H1 (cell line): ENCODE data around the gene RGS9. TPM values are rescaled to one million over a fixed set of nuclear protein-coding genes. Genes with fewer than 3 reads are reported as not detected.

Source experiments
- CTCF ChIA-PET: fragments of 300-600 bp; sonication (Branson Sonifier 250); formaldehyde crosslinking; loops from one replicate; lab custom pipeline; 2021; ENCODE audit not compliant: partially characterized antibody; lab: Charles Lee
- POLR2A ChIA-PET: fragments of 300-600 bp; sonication (Branson Sonifier 250); formaldehyde crosslinking; loops from one replicate; lab custom pipeline; 2021; ENCODE audit warnings: inconsistent platforms; ENCODE audit not compliant: partially characterized antibody; lab: Charles Lee
- DNase-seq, 2 experiments: peaks; one replicate each; pipeline versions ENCODE4 v3.0.0 to v3.0.0-alpha.2; 2010 to 2022; ENCODE audit warnings: low spot score in 2 of 2, low read depth in 1 of 2, mixed read lengths in 1 of 2
- FAIRE-seq: peaks from 2 replicates; lab custom pipeline; 2011; peaks lifted over from hg19 to GRCh38; lab: Jason Lieb, UNC
- H2AFZ ChIP-seq: 2 replicates; pipeline ENCODE4 v1.8.1; 2012; ENCODE audit warnings: low read length, inconsistent platforms
- H2AK5ac ChIP-seq: 2 replicates; pipeline ENCODE4 v1.6.1; 2013; ENCODE audit warnings: low read depth, low read length
- H2BK120ac ChIP-seq: replicated peaks from 2 replicates; pipeline ENCODE3; 2013; ENCODE audit warnings: low read depth, low read length, inconsistent platforms
- H2BK12ac ChIP-seq: 2 replicates; pipeline ENCODE4 v1.6.1; 2013; ENCODE audit warnings: low read depth, low read length
- H2BK15ac ChIP-seq: 2 replicates; pipeline ENCODE4 v1.6.1; 2013; ENCODE audit warnings: low read length
- H2BK20ac ChIP-seq: 2 replicates; pipeline ENCODE4 v1.6.1; 2013; ENCODE audit warnings: low read length
- H2BK5ac ChIP-seq: 2 replicates; pipeline ENCODE4 v1.6.1; 2013; ENCODE audit warnings: low read depth, low read length
- H3K14ac ChIP-seq: 2 replicates; pipeline ENCODE4 v1.6.1; 2013; ENCODE audit warnings: inconsistent platforms; ENCODE audit not compliant: insufficient read length
- H3K18ac ChIP-seq: 2 replicates; pipeline ENCODE4 v1.6.1; 2013; ENCODE audit warnings: low read length; ENCODE audit errors: extremely low read depth
- H3K23ac ChIP-seq: 2 replicates; pipeline ENCODE4 v1.6.1; 2013; ENCODE audit warnings: inconsistent platforms; ENCODE audit not compliant: insufficient read length
- H3K23me2 ChIP-seq: 2 replicates; pipeline ENCODE4 v1.6.1; 2013; ENCODE audit warnings: low read depth, low read length
- H3K27ac ChIP-seq: 2 replicates; pipeline ENCODE4 v1.6.1; 2011; ENCODE audit warnings: low read depth, low read length, inconsistent platforms
- H3K27me3 ChIP-seq, 4 experiments: replicated peaks in 1 of 4; 1 replicate in 1 of 4; 2 replicates in 3 of 4; pipeline versions ENCODE4 v1.6.1 to v1.8.1; 2011 to 2013; ENCODE audit warnings: low read length in 3 of 4, mild to moderate bottlenecking in 3 of 4, inconsistent platforms in 2 of 4, mixed read lengths in 2 of 4, moderate library complexity in 1 of 4; ENCODE audit not compliant: control insufficient read depth in 3 of 4, insufficient read depth in 3 of 4; ENCODE audit errors: extremely low read depth in 1 of 4
- H3K36me3 ChIP-seq, 4 experiments: 2 replicates each; pipeline versions ENCODE4 v1.6.1 to v1.8.1; 2011 to 2013; ENCODE audit warnings: mild to moderate bottlenecking in 4 of 4, low read length in 3 of 4, moderate library complexity in 2 of 4, control low read depth in 1 of 4, inconsistent platforms in 1 of 4; ENCODE audit not compliant: insufficient read depth in 4 of 4, control insufficient read depth in 2 of 4
- H3K4ac ChIP-seq: replicated peaks from 2 replicates; pipeline ENCODE3; 2013; ENCODE audit warnings: low read length, low read depth, mixed read lengths, inconsistent platforms; ENCODE audit not compliant: insufficient read length
- H3K4me1 ChIP-seq, 4 experiments: replicated peaks in 1 of 4; 1 replicate in 1 of 4; 2 replicates in 3 of 4; pipeline versions ENCODE4 v1.6.1 to v1.8.1; 2011 to 2013; ENCODE audit warnings: low read length in 3 of 4, inconsistent platforms in 2 of 4, mixed read lengths in 1 of 4; ENCODE audit not compliant: insufficient read depth in 4 of 4, control insufficient read depth in 3 of 4
- H3K4me2 ChIP-seq, 2 experiments: 2 replicates each; pipeline versions ENCODE4 v1.6.1 to v1.8.1; 2011 to 2013; ENCODE audit warnings: low read depth in 2 of 2, low read length in 2 of 2, control low read depth in 1 of 2, inconsistent platforms in 1 of 2, mild to moderate bottlenecking in 1 of 2; ENCODE audit not compliant: insufficient read depth in 1 of 2
- H3K4me3 ChIP-seq, 4 experiments: fragments of 200-600, 300-600 bp in 1 of 4; sonication (generic), shearing (Covaris generic), sonication (Bioruptor Twin) in 1 of 4; 2 replicates each; pipeline versions ENCODE4 v1.5.1 to v1.8.1; 2011 to 2016; ENCODE audit warnings: low read length in 4 of 4, low read depth in 3 of 4, control low read depth in 2 of 4, inconsistent platforms in 2 of 4, mild to moderate bottlenecking in 2 of 4, mixed read lengths in 1 of 4, moderate library complexity in 1 of 4; ENCODE audit not compliant: insufficient read depth in 2 of 4; ENCODE audit errors: extremely low read depth in 1 of 4
- H3K56ac ChIP-seq: replicated peaks from 2 replicates; pipeline ENCODE3; 2013; ENCODE audit warnings: low read depth, mild to moderate bottlenecking, mixed read lengths, low read length, inconsistent platforms; ENCODE audit not compliant: insufficient read length
- H3K79me1 ChIP-seq: 2 replicates; pipeline ENCODE4 v1.6.1; 2013; ENCODE audit warnings: low read depth, low read length, control low read depth
- H3K79me2 ChIP-seq, 2 experiments: 2 replicates each; pipeline versions ENCODE4 v1.6.1 to v1.8.1; 2012 to 2013; ENCODE audit warnings: low read length in 2 of 2, mild to moderate bottlenecking in 2 of 2, inconsistent platforms in 1 of 2; ENCODE audit not compliant: insufficient read depth in 2 of 2, control insufficient read depth in 1 of 2
- H3K9ac ChIP-seq, 4 experiments: replicated peaks in 1 of 4; 1 replicate in 1 of 4; 2 replicates in 3 of 4; pipeline versions ENCODE4 v1.6.1 to v1.8.1; 2011 to 2013; ENCODE audit warnings: low read depth in 3 of 4, low read length in 3 of 4, control low read depth in 2 of 4, mild to moderate bottlenecking in 2 of 4, moderate library complexity in 2 of 4, inconsistent platforms in 1 of 4; ENCODE audit errors: extremely low read depth in 1 of 4
- H3K9me3 ChIP-seq, 2 experiments: 2 replicates each; pipeline versions ENCODE4 v1.6.1 to v1.8.1; 2012 to 2013; ENCODE audit warnings: mild to moderate bottlenecking in 2 of 2, moderate library complexity in 2 of 2, control low read depth in 1 of 2, inconsistent platforms in 1 of 2, low read depth in 1 of 2, low read length in 1 of 2, mixed read lengths in 1 of 2; ENCODE audit not compliant: insufficient read depth in 2 of 2
- H4K20me1 ChIP-seq, 2 experiments: replicated peaks in 1 of 2; 2 replicates each; pipeline versions ENCODE3 to v1.8.1; 2011 to 2013; ENCODE audit warnings: inconsistent platforms in 2 of 2, low read length in 2 of 2, mild to moderate bottlenecking in 1 of 2; ENCODE audit not compliant: insufficient read depth in 2 of 2, control insufficient read depth in 1 of 2
- H4K5ac ChIP-seq: 2 replicates; pipeline ENCODE4 v1.6.1; 2013; ENCODE audit warnings: low read length, low read depth, mixed read lengths, inconsistent platforms; ENCODE audit not compliant: insufficient read length
- H4K8ac ChIP-seq: 2 replicates; pipeline ENCODE4 v1.8.0; 2013; ENCODE audit warnings: mild to moderate bottlenecking, moderate library complexity, low read length, inconsistent platforms; ENCODE audit not compliant: insufficient read depth; ENCODE audit errors: extremely low read depth
- H4K91ac ChIP-seq: replicated peaks from 2 replicates; pipeline ENCODE3; 2013; ENCODE audit warnings: low read length, mixed read lengths, inconsistent platforms; ENCODE audit not compliant: insufficient read length
- BACH1 ChIP-seq: IDR thresholded peaks from 2 replicates; pipeline ENCODE4 v1.6.1; 2012; ENCODE audit warnings: low read length, improper control_type of control experiment
- BRCA1 ChIP-seq: IDR thresholded peaks from 2 replicates; pipeline ENCODE4 v1.6.1; 2012; ENCODE audit warnings: low read depth, low read length, improper control_type of control experiment
- CHD1 ChIP-seq: IDR thresholded peaks from 2 replicates; pipeline ENCODE4 v1.6.1; 2012; ENCODE audit warnings: low read depth, low read length, improper control_type of control experiment
- EGR1 ChIP-seq: IDR thresholded peaks from 2 replicates; pipeline ENCODE4 v1.6.1; 2011; ENCODE audit warnings: low read depth, low read length, borderline replicate concordance
- EP300 ChIP-seq, 2 experiments: IDR thresholded peaks; 1 replicate in 1 of 2; 2 replicates in 1 of 2; pipeline ENCODE4 v1.6.1; 2011 to 2012; ENCODE audit warnings: low read depth in 2 of 2, low read length in 2 of 2, mild to moderate bottlenecking in 2 of 2, borderline replicate concordance in 1 of 2, inconsistent platforms in 1 of 2, moderate library complexity in 1 of 2
- KDM4A ChIP-seq: IDR thresholded peaks from one replicate; pipeline ENCODE4 v1.7.1; 2012; ENCODE audit warnings: low read depth, mild to moderate bottlenecking, moderate library complexity, low read length, inconsistent platforms; ENCODE audit not compliant: severe bottlenecking
- KDM5A ChIP-seq: fragments of 200-600 bp; IDR thresholded peaks from 2 replicates; pipeline ENCODE4 v1.7.1; 2012; ENCODE audit warnings: mild to moderate bottlenecking, low read length, inconsistent platforms, mixed read lengths
- MAX ChIP-seq: IDR thresholded peaks from 2 replicates; pipeline ENCODE4 v1.6.1; 2012; ENCODE audit warnings: inconsistent platforms
- RXRA ChIP-seq: IDR thresholded peaks from 2 replicates; pipeline ENCODE4 v1.6.1; 2011; ENCODE audit warnings: low read depth, mild to moderate bottlenecking, low read length, moderate library complexity; ENCODE audit not compliant: insufficient read depth
- TAF7 ChIP-seq: optimal IDR thresholded peaks from 2 replicates; pipeline ENCODE3; 2011; ENCODE audit warnings: low read depth, mild to moderate bottlenecking, inconsistent platforms, low read length, moderate library complexity, borderline replicate concordance
- TBP ChIP-seq: IDR thresholded peaks from 2 replicates; pipeline ENCODE4 v1.6.1; 2011; ENCODE audit warnings: low read depth, low read length, improper control_type of control experiment
- TCF12 ChIP-seq: IDR thresholded peaks from 2 replicates; pipeline ENCODE4 v1.6.1; 2011; ENCODE audit warnings: low read depth, mild to moderate bottlenecking, low read length
- ZNF274 ChIP-seq: IDR thresholded peaks from 2 replicates; pipeline ENCODE4 v1.7.0; 2012; ENCODE audit warnings: low read length, borderline replicate concordance; ENCODE audit errors: extremely low read depth
- WGBS, 2 experiments: shearing (Covaris generic) in 1 of 2; methylation state at CpG; one replicate each; pipeline versions ENCODE4 v1.1.6 to v1.1.7; 2013 to 2015; ENCODE audit warnings: low lambda C conversion rate in 2 of 2, mixed read lengths in 2 of 2, inconsistent platforms in 1 of 2, low coverage in 1 of 2, missing lambda C conversion rate in 1 of 2; ENCODE audit not compliant: insufficient replicate concordance in 2 of 2, insufficient coverage in 1 of 2, insufficient read length in 1 of 2; ENCODE audit errors: extremely low coverage in 1 of 2, missing lambda C conversion rate in 1 of 2; 5-methylcytosine and 5-hydroxymethylcytosine counted together
- polyA plus RNA-seq, 7 experiments: library from polyadenylated mRNA; depleted of rRNA in 3 of 7; stranded (reverse) in 5 of 7; unstranded in 2 of 7; fragments of >200 nt in 5 of 7; fragments of 200-250 nt in 2 of 7; gene quantifications; 1 replicate in 5 of 7; 2 replicates in 1 of 7; 4 replicates in 1 of 7; pipeline versions ENCODE4 v1.2.1 to v1.2.3, GENCODE V29; 2011 to 2013; ENCODE audit warnings: missing spikeins in 2 of 7, mixed read lengths in 2 of 7
- total RNA-seq: library from RNA; stranded (reverse); fragmentation: NEBNext Ultra II Directional; extraction: Animal tissue kit (Norgen Biotek cat#: 25700); gene quantifications from 2 replicates; pipeline ENCODE4 v1.2.1, GENCODE V29; 2021

RGS9 gene
- total and polyA plus RNA-seq, 2 of the 8 experiments (the other 6 are each of a cell fraction or from before 2014, with no cell fraction given) = 8.9 to 20.5 TPM

GRCh38 chr17:65254166-65254565 is 117.0 kb downstream of the RGS9 start:
- Histone ChIP-seq H3K4ac (no peak overlapping the region), H2BK120ac (no peak overlapping the region), H3K9me3 (no peaks in the 10 kb centered on the region), H3K23ac (no peak overlapping the region), H3K9ac (no peak overlapping the region), H2AFZ (no peak overlapping the region), H3K4me3 (no peak overlapping the region), H4K91ac (no peak overlapping the region), H2BK5ac (no peak overlapping the region), H3K27me3 (no peaks in the 10 kb centered on the region), H3K14ac (no peak overlapping the region), H3K79me1 (no peaks in the 10 kb centered on the region), H2BK12ac (no peak overlapping the region), H4K20me1 (no peaks in the 10 kb centered on the region), H4K8ac (no peak overlapping the region), H3K23me2 (no peaks in the 10 kb centered on the region; the same call in 1 of the 2 replicates), H2BK15ac (no peak overlapping the region), H3K56ac (no peak overlapping the region), H4K5ac (no peak overlapping the region), H2BK20ac (no peak overlapping the region), H3K4me1 (no peaks in the 10 kb centered on the region), H2AK5ac (no peak overlapping the region), H3K36me3 (no peaks in the 10 kb centered on the region), H3K18ac (no peak overlapping the region), H3K27ac (no peak overlapping the region), H3K79me2 (no peaks in the 10 kb centered on the region), H3K4me2 (no peak overlapping the region)
- ChIA-PET POLR2A (no interaction called here), CTCF (interaction anchor here (0.6 to 2.1 kb wide), 6 partner anchors 10 to 24 kb away, joined by 3 to 10 read pairs (median 4); no protein-coding TSS in a partner anchor)
- FAIRE-seq (no peak), DNase-seq (no peak)
- 85% methylated on average over 1 of the region's 1 CpG; no CpG with 5 or more reads in 1 of the 2 experiments for WGBS, 2 experiments
- TF ChIP-seq TAF7 (no peak), EGR1 (no peak), ZNF274 (no peak), MAX (no peak), BACH1 (no peak), CHD1 (no peak), KDM5A (no peak), TCF12 (no peak), TBP (no peak), KDM4A (no peak), RXRA (no peak), BRCA1 (no peak), EP300 (IDR thresholded peaks at IDR 0.05; ENCODE audit: borderline replicate concordance in 1 of 2, low read depth in 2 of 2, low read length in 2 of 2) (no peak)
